SJCRH30 (cell line): ENCODE measurements around the gene SUZ12. TPM values are rescaled to one million over a fixed set of nuclear protein-coding genes. Genes with fewer than 3 reads are reported as not detected.
"Not testable (repeated sequence)": the region's sequence is repeated elsewhere in the genome, so short reads cannot be mapped to it uniquely, and the experiment has no call there.

ENCODE experiments used
- DNase-seq, 2 experiments: peaks; one replicate each; pipeline ENCODE4 v3.0.0-alpha.2; 2015 to 2020
- H3K27ac ChIP-seq: fragments of 250-450 bp; sonication (Bioruptor Pico); 2 replicates; pipeline ENCODE4 v1.5.1; 2020; ENCODE audit warnings: mild to moderate bottlenecking, moderate library complexity
- H3K27me3 ChIP-seq: fragments of 250-450 bp; sonication (Bioruptor Pico); 2 replicates; pipeline ENCODE4 v1.5.1; 2020; ENCODE audit warnings: mild to moderate bottlenecking, moderate library complexity
- H3K36me3 ChIP-seq: fragments of 250-450 bp; sonication (Bioruptor Pico); 2 replicates; pipeline ENCODE4 v1.5.1; 2020; ENCODE audit warnings: mild to moderate bottlenecking, moderate library complexity
- H3K4me1 ChIP-seq: fragments of 250-450 bp; sonication (Bioruptor Pico); 2 replicates; pipeline ENCODE4 v1.5.1; 2020; ENCODE audit warnings: mild to moderate bottlenecking, moderate library complexity
- H3K4me3 ChIP-seq: fragments of 250-450 bp; sonication (Bioruptor Pico); 2 replicates; pipeline ENCODE4 v1.5.1; 2020; ENCODE audit warnings: mild to moderate bottlenecking, moderate library complexity
- H3K9me3 ChIP-seq: fragments of 250-450 bp; sonication (Bioruptor Pico); replicated peaks from 2 replicates; pipeline ENCODE4 v1.5.1; 2020; ENCODE audit warnings: mild to moderate bottlenecking, moderate library complexity
- total RNA-seq: library from RNA; depleted of rRNA; stranded (reverse); fragments of >200 nt; shearing (Covaris generic); gene quantifications from 2 replicates; pipeline ENCODE4 v1.2.3, GENCODE V29; 2014

Gene SUZ12
- total RNA-seq, 1 experiment from 2014 or later, result 55.5 TPM

DNA sequence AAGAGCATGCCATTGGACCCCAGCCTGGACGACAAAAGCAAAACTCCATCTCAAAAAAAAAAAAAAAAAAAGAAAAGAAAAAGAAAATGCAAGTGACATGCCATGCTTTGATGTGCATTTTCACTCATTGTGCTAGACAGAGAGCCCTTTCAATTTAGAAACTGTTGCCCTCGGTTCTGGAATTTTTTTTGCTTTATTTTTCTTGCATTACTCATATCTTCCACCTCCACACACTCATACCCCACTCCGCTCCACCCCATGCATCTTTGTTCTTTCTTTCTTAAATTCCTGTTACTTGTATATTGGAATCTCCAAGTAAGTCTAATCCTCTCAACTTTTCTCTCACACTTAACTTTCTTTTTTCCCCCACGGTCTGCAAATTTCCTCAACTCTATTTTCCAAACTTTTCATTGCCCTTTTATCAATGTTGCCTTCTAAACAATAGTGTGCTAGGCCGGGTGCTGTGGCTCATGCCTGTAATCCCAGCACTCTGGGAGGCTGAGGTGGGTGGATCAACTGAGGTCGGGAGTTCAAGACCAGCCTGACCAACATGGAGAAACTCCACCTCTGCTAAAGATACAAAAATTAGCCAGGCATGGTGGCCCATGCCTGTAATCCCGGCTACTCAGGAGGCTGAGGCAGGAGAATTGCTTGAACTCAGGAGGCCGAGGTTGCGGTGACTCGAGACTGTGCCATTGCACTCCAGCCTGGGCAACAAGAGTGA lies 16.8 kb upstream of the SUZ12 start:
- Histone ChIP-seq H3K4me1 (no peaks in the 10 kb centered on the region), H3K4me3 (no peak overlapping the region), H3K27ac (no peak overlapping the region), H3K36me3 (no peaks in the 10 kb centered on the region), H3K9me3 (no peaks in the 10 kb centered on the region; the same call in 1 of the 2 replicates), H3K27me3 (no peaks in the 10 kb centered on the region; the same call in 1 of the 2 replicates)
- no peak for DNase-seq

DNA sequence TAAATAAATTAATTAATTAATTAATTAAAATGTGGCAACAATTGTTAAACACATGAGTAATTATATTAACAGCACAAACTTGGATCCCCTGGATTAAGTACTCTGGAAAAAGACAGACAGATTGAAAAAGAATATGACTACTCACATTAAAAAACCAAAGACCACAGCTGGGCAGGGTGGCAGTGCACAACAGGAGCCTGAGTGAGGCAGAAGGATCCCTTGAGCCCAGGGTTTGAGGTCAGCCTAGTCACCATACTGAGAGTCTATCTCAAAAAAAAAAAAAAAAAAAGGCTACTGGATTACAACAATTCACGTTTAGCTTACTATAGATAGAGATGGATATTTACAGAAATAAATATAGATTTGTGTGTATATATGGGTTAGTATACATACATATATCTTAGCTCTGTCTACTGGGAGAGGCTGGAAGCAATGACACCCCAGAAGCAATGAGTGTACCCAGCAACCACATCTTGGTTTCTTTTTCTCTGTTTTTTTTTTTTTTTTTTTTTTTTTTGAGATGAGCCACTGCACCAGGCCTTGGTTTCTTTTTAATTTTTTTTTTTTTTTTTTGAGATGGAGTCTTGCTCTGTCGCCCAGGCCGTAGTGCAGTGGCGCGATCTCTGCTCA lies 10.6 kb upstream of the SUZ12 start:
- Histone ChIP-seq H3K4me3 (no peak overlapping the region), H3K27ac (no peak overlapping the region), H3K4me1 (no peaks in the 10 kb centered on the region), H3K27me3 (no peaks in the 10 kb centered on the region; the same call in 1 of the 2 replicates), H3K9me3 (no peaks in the 10 kb centered on the region), H3K36me3 (no peaks in the 10 kb centered on the region)
- DNase-seq, result no peak

DNA sequence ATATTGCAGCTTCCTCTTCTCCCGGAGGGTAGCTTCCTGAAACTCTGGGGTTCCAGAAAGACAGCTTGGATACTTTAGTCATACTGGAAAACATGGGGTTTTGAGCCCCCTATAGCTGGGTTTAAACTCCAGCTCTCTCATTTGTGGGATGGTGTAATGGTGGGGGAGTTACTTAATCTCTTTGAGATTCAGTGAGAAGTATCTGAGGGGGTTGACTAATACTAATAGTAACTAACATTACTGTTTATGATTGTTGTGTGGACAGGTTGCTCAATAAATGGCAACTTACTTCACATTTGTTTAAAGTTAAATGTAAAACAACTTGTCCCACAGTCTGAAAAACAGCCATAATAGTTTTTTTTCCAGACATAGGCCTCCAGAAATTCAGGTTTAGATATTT lies 5.1 kb upstream of the SUZ12 start:
- Histone ChIP-seq H3K9me3 (no peaks in the 10 kb centered on the region), H3K4me3 (no peak overlapping the region)

DNA sequence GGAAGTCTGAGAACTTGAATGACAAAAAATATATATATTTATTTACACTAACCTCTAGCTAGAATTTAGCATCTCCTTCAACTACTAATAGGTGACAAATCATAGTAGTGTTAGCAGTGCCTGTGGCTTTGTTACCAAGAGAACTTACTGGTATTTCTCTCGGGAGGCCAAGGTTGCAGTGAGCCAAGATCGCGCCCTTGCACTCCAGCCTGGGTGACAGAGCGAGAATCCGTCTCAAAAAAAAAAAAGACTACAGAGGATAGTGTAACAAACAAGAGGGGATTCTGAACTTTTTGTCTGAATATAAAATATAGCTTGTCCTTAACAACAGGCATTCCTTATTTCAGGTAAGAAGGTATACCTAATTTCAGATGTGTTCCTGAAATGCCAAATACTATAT lies 1.3 kb upstream of the SUZ12 start:
- DNase-seq, result no peak
- no peaks in the 10 kb centered on the region for H3K9me3 ChIP-seq
- H3K36me3 ChIP-seq, result no peaks in the 10 kb centered on the region
- no peaks in the 10 kb centered on the region for H3K4me1 ChIP-seq
- no peak overlapping the region for H3K4me3 ChIP-seq
- H3K27ac ChIP-seq, result no peak overlapping the region
- no peaks in the 10 kb centered on the region for H3K27me3 ChIP-seq

More for the DNA sequence above, 5.1 kb upstream of the SUZ12 start:
- Histone ChIP-seq H3K36me3 (no peaks in the 10 kb centered on the region), H3K27ac (no peak overlapping the region), H3K4me1 (no peaks in the 10 kb centered on the region), H3K27me3 (no peaks in the 10 kb centered on the region)
- no peak for DNase-seq

DNA sequence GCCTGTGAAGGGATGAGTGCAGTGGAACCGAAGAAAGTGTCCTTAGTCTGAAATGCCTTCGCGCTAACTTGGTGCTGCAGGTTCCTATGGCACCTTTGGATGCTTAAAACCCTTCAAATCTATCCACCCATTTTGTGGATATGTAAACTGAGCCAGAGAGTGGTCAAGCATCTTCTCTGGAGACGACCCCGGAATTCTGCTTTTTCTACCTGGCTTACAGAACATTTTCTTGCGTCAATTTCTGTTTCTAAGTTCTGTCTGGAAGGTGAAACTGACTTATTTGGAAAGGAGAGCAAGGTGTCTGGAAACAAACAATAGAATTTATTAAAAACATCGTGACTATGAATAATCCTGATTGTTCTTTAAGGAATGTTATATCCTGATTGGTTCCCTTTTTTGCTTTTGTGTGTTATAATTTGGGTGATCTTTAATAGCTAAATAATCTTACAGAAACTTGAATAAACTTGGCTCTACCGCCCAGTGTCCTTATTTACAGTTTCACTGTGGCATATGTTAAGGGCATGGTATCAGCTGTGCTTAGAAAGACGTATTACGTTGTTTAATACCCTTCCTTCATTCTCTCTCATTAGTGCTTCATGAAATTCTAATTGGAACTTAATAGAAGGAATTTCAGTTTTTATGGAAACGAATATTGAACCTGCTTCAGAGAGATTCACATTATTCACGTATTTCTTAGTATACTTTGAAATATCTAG lies 1.3 kb downstream of the SUZ12 start:
- not testable (repeated sequence) for DNase-seq, H3K27me3 ChIP-seq, H3K9me3 ChIP-seq, H3K4me1 ChIP-seq, H3K27ac ChIP-seq, H3K36me3 ChIP-seq
- H3K4me3 ChIP-seq, result peak overlapping the region; percentile 65

DNA sequence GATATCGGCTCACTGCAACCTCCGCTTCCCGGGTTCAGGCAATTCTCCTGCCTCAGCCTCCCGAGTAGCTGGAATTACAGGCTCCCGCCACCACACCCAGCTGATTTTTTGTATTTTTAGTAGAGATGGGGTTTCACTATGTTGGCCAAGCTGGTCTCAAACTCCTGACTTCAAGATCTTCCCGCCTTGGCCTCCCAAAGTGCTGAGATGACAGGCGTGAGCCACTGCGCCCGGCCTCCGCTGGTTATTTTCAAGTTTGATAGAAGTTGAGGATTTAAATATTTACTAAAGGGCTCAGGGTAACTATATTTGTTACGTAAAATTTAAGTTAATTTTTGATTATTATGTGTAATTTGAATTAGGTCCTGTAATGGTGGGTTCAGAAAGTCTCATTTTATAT lies 5.1 kb downstream of the SUZ12 start:
- not testable (repeated sequence) for H3K4me1 ChIP-seq, DNase-seq, H3K9me3 ChIP-seq, H3K27ac ChIP-seq, H3K27me3 ChIP-seq, H3K4me3 ChIP-seq
- peaks cover 15% of the 10 kb centered on the region for H3K36me3 ChIP-seq

DNA sequence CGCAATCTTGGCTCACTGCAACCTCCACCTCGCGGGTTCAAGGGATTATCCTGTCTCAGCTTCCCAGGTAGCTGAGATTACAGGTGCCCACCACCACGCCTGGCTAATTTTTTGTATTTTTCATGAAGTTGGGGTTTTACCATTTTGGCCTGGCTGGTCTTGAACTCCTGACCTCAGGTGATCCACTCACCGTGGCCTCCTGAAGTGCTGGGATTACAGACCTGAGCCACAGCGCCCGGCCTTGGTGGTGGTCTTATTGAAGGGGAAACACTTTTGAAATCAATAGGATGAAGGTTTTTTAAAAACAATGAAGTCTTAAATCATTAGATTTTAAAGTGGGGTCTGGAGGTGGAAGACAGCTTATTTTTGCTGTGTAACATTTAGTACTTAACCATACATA lies 5.6 kb downstream of the SUZ12 start:
- H3K4me3 ChIP-seq, H3K9me3 ChIP-seq, H3K27me3 ChIP-seq, DNase-seq, H3K27ac ChIP-seq, H3K4me1 ChIP-seq: not testable (repeated sequence)
- peaks cover 15% of the 10 kb centered on the region for H3K36me3 ChIP-seq

DNA sequence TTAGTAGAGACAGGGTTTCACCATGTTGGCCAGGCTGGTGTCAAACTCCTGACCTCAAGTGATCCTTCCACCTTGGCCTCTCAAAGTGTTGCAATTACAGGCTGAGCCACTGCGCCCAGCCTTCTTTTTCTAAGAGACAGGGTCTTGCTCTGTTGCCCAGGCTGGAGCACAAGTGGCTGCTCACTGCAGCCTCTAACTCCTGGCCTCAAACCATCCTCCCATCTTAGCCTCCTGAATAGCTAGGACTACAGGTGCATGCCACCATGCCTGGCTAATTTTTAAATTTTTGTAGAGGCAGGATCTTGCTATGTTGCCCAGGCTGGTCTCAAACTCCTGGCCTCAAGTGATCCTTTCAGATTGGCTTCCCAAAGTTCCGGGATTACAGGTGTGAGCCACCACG lies 15.1 kb downstream of the SUZ12 start:
- not testable (repeated sequence) for H3K4me3 ChIP-seq, H3K27me3 ChIP-seq, H3K27ac ChIP-seq, DNase-seq, H3K4me1 ChIP-seq, H3K9me3 ChIP-seq
- peaks cover 45% of the 10 kb centered on the region for H3K36me3 ChIP-seq

DNA sequence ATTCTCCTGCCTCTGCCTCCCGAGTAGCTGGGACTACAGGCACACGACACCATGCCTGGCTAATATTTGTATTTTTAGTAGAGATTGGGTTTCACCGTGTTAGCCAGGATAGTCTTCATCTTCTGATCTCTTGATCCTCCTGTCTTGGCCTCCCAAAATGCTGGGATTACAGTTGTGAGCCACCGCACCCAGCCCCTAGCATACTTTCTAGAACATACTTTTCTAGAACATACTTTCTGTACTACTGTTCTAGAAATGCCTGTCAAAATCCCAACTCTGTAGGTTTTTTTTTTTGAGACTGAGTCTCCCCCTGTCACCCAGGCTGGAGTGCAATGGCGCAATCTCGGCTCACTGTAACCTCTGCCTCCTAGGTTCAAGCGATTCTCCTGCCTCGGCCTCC lies 27.3 kb downstream of the SUZ12 start:
- not testable (repeated sequence) for DNase-seq, H3K27me3 ChIP-seq, H3K27ac ChIP-seq, H3K4me1 ChIP-seq, H3K9me3 ChIP-seq, H3K4me3 ChIP-seq
- peaks cover 56% of the 10 kb centered on the region for H3K36me3 ChIP-seq

DNA sequence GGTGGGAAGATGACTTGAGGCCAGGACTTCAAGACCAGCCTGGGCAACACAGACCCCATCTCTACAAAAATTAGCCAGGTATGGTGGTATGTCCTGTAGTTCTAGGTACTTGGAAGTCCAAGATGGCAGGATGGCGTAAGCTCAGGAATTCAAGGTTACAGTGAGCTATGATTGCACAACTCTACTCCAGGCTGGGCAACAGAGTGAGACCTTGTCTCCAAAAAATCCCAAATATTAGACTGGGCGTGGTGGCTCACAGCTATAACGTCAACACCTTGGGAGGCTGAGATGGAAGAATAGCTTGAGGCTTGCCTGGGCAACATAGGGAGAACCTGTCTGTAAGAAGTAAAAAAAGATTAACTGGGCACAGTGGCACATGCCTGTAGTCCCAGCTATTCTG lies 30.8 kb downstream of the SUZ12 start:
- DNase-seq, result no peak
- H3K27ac ChIP-seq, result no peak overlapping the region
- no peaks in the 10 kb centered on the region for H3K27me3 ChIP-seq
- no peaks in the 10 kb centered on the region for H3K9me3 ChIP-seq
- H3K36me3 ChIP-seq, result peaks cover 54% of the 10 kb centered on the region
- no peaks in the 10 kb centered on the region for H3K4me1 ChIP-seq
- H3K4me3 ChIP-seq, result no peak overlapping the region

DNA sequence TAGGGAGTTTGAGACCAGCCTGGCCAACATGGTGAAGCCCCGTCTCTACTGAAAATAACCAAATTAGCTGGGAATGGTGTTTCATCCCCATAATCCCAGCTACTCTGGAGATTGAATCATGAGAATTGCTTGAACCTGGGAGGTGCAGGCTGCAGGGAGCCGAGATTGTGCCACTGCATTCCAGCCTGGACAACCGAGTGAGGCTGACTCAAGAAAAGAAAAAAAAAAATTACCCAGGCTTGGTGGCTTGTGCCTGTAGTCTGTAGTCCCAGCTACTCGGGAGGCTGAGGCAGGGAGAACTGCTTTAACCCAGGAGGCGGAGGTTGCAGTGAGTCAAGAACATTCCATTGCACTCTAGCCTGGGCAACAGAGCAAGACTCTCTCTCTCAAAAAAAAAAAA lies 33.6 kb downstream of the SUZ12 start:
- H3K4me1 ChIP-seq, H3K27ac ChIP-seq, H3K4me3 ChIP-seq, H3K9me3 ChIP-seq, H3K27me3 ChIP-seq, DNase-seq: not testable (repeated sequence)
- peaks cover 55% of the 10 kb centered on the region for H3K36me3 ChIP-seq

DNA sequence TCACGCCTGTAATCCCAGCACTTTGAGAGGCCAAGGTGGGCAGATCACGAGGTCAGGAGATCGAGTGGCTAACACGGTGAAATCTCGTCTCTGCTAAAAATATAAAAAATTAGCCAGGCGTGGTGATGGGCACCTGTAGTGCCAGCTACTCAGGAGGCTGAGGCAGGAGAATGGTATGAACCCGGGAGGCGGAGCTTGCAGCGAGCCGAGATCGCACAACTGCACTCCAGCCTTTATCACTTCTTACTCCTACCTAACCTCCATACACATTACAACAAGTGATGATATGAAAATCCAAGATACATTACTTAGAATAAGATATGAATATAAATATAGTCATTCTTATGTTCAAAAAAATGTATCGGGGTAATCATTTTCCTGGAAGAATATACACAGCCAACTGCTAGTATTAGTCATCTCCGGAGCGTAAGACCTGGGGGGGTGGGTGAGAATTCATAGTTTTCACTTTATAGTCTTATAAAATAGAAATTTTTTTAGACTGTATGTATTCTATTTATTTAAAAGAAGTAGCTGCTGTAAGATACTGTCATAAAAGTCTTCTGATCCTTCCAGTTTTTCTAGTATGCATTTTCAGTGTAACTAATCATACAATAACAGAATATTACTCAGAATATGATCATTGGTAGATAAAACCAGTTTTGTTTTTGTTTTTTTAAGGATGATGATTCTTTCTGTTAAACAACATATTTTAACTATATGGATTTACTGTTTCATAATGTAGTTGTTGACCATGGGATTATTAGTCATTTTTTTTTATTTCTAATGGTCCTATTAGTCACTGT lies 37.7 kb downstream of the SUZ12 start:
- DNase-seq, H3K4me1 ChIP-seq, H3K27me3 ChIP-seq, H3K27ac ChIP-seq, H3K9me3 ChIP-seq, H3K4me3 ChIP-seq: not testable (repeated sequence)
- H3K36me3 ChIP-seq, result peaks cover 50% of the 10 kb centered on the region

DNA sequence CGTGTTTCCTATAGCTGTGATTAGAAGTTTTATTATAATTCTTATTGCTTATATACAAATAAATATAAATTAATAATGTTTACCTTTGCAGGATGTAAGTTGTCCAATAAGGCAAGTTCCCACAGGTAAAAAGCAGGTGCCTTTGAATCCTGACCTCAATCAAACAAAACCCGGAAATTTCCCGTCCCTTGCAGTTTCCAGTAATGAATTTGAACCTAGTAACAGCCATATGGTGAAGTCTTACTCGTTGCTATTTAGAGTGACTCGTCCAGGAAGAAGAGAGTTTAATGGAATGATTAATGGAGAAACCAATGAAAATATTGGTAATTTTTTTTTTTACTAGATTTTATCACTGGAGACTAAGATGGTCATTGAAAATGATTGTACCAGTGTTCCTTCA lies 38.6 kb downstream of the SUZ12 start:
- H3K36me3 ChIP-seq, result peaks cover 54% of the 10 kb centered on the region
- not testable (repeated sequence) for H3K4me3 ChIP-seq, DNase-seq, H3K27me3 ChIP-seq, H3K27ac ChIP-seq, H3K4me1 ChIP-seq, H3K9me3 ChIP-seq

DNA sequence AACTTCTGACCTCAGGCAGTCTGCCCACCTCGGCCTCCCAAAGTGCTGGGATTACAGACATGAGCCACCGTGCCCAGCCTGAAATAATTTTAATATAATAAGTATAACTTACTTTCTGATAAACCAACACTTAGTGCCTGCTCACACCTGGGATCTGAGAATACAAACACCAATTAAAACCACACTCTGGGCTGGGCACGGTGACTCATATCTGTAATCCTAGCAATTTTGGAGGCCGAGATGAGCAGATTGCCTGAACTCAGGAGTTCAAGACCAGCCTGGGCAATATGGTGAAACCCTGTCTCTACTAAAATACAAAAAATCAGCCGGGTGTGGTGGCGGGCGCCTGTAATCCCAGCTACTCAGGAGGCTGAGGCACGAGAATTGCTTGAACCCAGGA lies 55.0 kb downstream of the SUZ12 start:
- not testable (repeated sequence) for H3K27ac ChIP-seq, H3K27me3 ChIP-seq, H3K4me3 ChIP-seq, H3K4me1 ChIP-seq, H3K9me3 ChIP-seq, DNase-seq
- peaks cover 95% of the 10 kb centered on the region for H3K36me3 ChIP-seq

DNA sequence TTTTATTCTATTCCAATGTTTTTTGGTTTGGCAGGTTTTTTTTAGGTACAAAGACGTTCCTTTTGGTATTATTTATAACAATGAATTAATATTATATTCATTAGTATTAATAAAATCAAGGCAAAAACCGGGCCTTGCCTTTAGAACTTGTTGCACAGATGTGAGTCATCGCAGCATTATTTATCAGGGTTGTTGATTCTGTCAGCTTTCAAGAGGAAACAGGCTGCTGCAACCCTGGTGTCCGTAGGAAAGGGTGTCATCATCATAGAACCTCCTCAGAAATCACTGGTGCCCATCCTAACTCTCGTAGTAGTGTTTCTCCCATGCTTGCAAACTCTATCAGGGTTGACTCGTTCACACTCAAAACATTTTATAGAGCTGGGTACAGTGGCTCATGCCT lies 60.2 kb downstream of the SUZ12 start:
- Histone ChIP-seq H3K27ac (no peak overlapping the region), H3K4me3 (no peak overlapping the region), H3K9me3 (no peaks in the 10 kb centered on the region), H3K36me3 (peaks cover 90% of the 10 kb centered on the region), H3K27me3 (no peaks in the 10 kb centered on the region), H3K4me1 (no peaks in the 10 kb centered on the region)
- DNase-seq, result no peak
